Kidney epithelial cell (primary cell): ENCODE data around the gene NHEJ1. TPM values are rescaled to one million over a fixed set of nuclear protein-coding genes. Genes with fewer than 3 reads are reported as not detected.

Experiments
- DNase-seq: peaks from one replicate; pipeline ENCODE4 v3.0.0-alpha.2; 2010; ENCODE audit warnings: low read depth
- H3K27me3 ChIP-seq: 2 replicates; pipeline ENCODE4 v1.6.0; 2011; ENCODE audit warnings: low read length; ENCODE audit not compliant: control insufficient read depth, insufficient read depth
- H3K36me3 ChIP-seq: 2 replicates; pipeline ENCODE4 v1.5.1; 2011; ENCODE audit warnings: low read length; ENCODE audit not compliant: control insufficient read depth, insufficient read depth
- H3K4me3 ChIP-seq: 2 replicates; pipeline ENCODE4 v1.5.1; 2011; ENCODE audit warnings: low read depth, mild to moderate bottlenecking, control low read depth, low read length
- CTCF ChIP-seq: IDR thresholded peaks from 2 replicates; pipeline ENCODE4 v1.5.1; 2011; ENCODE audit warnings: mild to moderate bottlenecking, moderate library complexity, low read length, control low read depth, inconsistent platforms; ENCODE audit not compliant: insufficient read depth, poor library complexity, severe bottlenecking
- total RNA-seq: library from RNA; depleted of rRNA; stranded (reverse); fragments of >200 nt; gene quantifications from 2 replicates; pipeline ENCODE4 v1.2.3, GENCODE V29; 2015

NHEJ1 gene
- total RNA-seq, 1 donor from 2014 or later: 16.1 TPM

GRCh38 chr2:219163156-219163555 is 2.5 kb upstream of the NHEJ1 start:
- no peak for TF ChIP-seq CTCF
- no peak overlapping the region for H3K4me3 ChIP-seq
- no peaks in the 10 kb centered on the region for H3K27me3 ChIP-seq
- H3K36me3 ChIP-seq: no peaks in the 10 kb centered on the region
- no peak for DNase-seq

- H3K4me3 ChIP-seq: peak overlapping the region; percentile 82
- no peaks in the 10 kb centered on the region for H3K27me3 ChIP-seq
- no peaks in the 10 kb centered on the region for H3K36me3 ChIP-seq
- TF ChIP-seq CTCF: no peak
- DNase-seq: no peak
These were observed 482 bp upstream of the NHEJ1 start for GRCh38 chr2:219161097-219161496.

GRCh38 chr2:219159771-219160185 is 837 bp downstream of the NHEJ1 start:
- no peak for DNase-seq
- H3K36me3 ChIP-seq: no peaks in the 10 kb centered on the region
- no peak for TF ChIP-seq CTCF
- no peaks in the 10 kb centered on the region for H3K27me3 ChIP-seq
- peak overlapping the region; percentile 82 for H3K4me3 ChIP-seq

GRCh38 chr2:219158586-219158985 is 2.0 kb downstream of the NHEJ1 start:
- Histone ChIP-seq H3K36me3 (no peaks in the 10 kb centered on the region), H3K4me3 (no peak overlapping the region), H3K27me3 (no peaks in the 10 kb centered on the region)
- DNase-seq: no peak
- TF ChIP-seq CTCF: no peak

GRCh38 chr2:219158025-219158424 is 2.6 kb downstream of the NHEJ1 start:
- Histone ChIP-seq H3K4me3 (no peak overlapping the region), H3K27me3 (no peaks in the 10 kb centered on the region), H3K36me3 (no peaks in the 10 kb centered on the region)
- no peak for DNase-seq
- no peak for TF ChIP-seq CTCF

GRCh38 chr2:219157396-219157795 is 3.2 kb downstream of the NHEJ1 start:
- no peaks in the 10 kb centered on the region for H3K27me3 ChIP-seq
- no peak overlapping the region for H3K4me3 ChIP-seq
- DNase-seq: no peak
- no peak for TF ChIP-seq CTCF
- H3K36me3 ChIP-seq: no peaks in the 10 kb centered on the region
